ENCODE data around the gene HLA-DMA. TPM values are rescaled to one million over a fixed set of nuclear protein-coding genes. Genes with fewer than 3 reads are reported as not detected.

The HLA-DMA gene
- total and polyA plus RNA-seq, 9 donors: 5.7 to 162 (median 19.2) TPM

- peaks cover 0 to 8% of the 10 kb centered on the region in 2 donors for H3K9me3 ChIP-seq
- TF ChIP-seq POLR2A (IDR thresholded peaks at IDR 0.05): no peak
- TF ChIP-seq EP300 (IDR thresholded peaks at IDR 0.05): no peak
- no peak for TF ChIP-seq CTCF (IDR thresholded peaks at IDR 0.05)
- no peaks in the 10 kb centered on the region for H3K4me1 ChIP-seq (ENCODE audit: insufficient read depth)
- no peak within 1 kb of the TSS for H3K27ac ChIP-seq
- intact Hi-C loops (cut with DNase I): no loop called here
- WGBS, 3 donors: 29 to 51% (median 38%) methylated on average over 9 of the region's 9 CpGs
- no peak for DNase-seq
- no peaks in the 10 kb centered on the region for H3K27me3 ChIP-seq
- H3K36me3 ChIP-seq: no peaks in the 10 kb centered on the region
- H3K4me3 ChIP-seq: no peak within 1 kb of the TSS
Measured at GRCh38 chr6:32940656-32941213, 12.2 kb downstream of the HLA-DMA start, which contains the start of gene HLA-DMB. HLA-DMB (minus strand) TSS chr6:32941028; CDS start chr6:32940807, 221 bp downstream.

DNA sequence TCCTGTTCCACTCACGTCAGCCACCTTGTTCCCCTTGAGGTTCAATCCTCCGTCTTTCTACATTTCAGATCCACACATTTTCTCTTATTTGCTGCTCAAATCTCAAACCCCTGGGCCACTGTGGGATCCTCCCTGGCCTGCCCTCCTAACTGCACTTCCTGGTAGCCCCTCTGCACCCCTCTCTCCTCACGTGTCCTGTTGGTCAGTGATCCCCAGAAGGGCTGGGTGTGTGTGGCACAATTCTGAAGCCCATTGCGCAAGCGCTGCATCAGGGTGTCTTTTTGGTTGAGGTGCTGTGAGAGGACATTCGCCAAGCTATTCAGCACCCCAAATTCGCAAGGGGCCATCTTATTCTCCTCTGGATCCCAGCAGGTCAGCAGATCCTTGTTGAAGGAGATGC, 14.4 kb downstream of the HLA-DMA start:
- Histone ChIP-seq H3K27me3 (no peaks in the 10 kb centered on the region), H3K4me3 (no peak overlapping the region), H3K4me1 (ENCODE audit: insufficient read depth) (no peaks in the 10 kb centered on the region), H3K9me3 (no peaks in the 10 kb centered on the region), H3K27ac (no peak overlapping the region), H3K36me3 (no peaks in the 10 kb centered on the region)
- no peak for DNase-seq
- no peak for TF ChIP-seq CTCF (IDR thresholded peaks at IDR 0.05)
- no peak for TF ChIP-seq POLR2A (IDR thresholded peaks at IDR 0.05)
- TF ChIP-seq EP300 (IDR thresholded peaks at IDR 0.05): no peak
- 86 to 92% (median 91%) methylated on average over 7 of the region's 7 CpGs for WGBS, 3 donors
- intact Hi-C loops (cut with DNase I): loop anchor here in 1 of 4 donors (5.0 to 10.0 kb wide), 2 partner anchors 44 to 54 kb away; no protein-coding TSS in a partner anchor

GRCh38 chr6:32937230-32937633, 15.7 kb downstream of the HLA-DMA start:
- Histone ChIP-seq H3K27me3 (no peaks in the 10 kb centered on the region), H3K9me3 (no peaks in the 10 kb centered on the region), H3K4me3 (no peak overlapping the region), H3K27ac (no peak overlapping the region), H3K36me3 (no peaks in the 10 kb centered on the region), H3K4me1 (ENCODE audit: insufficient read depth) (no peaks in the 10 kb centered on the region)
- DNase-seq: no peak
- intact Hi-C loops (cut with DNase I): loop anchor here in 1 of 4 donors (5.0 to 10.0 kb wide), 2 partner anchors 45 to 52 kb away; no protein-coding TSS in a partner anchor
- TF ChIP-seq POLR2A (IDR thresholded peaks at IDR 0.05) (no peak), CTCF (IDR thresholded peaks at IDR 0.05) (no peak), EP300 (IDR thresholded peaks at IDR 0.05) (no peak)
- WGBS, 3 donors: 74 to 82% (median 77%) methylated on average over 7 to 8 of the region's 8 CpGs

- Histone ChIP-seq H3K36me3 (no peaks in the 10 kb centered on the region), H3K27ac (no peak overlapping the region), H3K27me3 (no peaks in the 10 kb centered on the region), H3K4me1 (ENCODE audit: insufficient read depth) (no peaks in the 10 kb centered on the region), H3K9me3 (no peaks in the 10 kb centered on the region), H3K4me3 (no peak overlapping the region)
- 60 to 74% (median 66%) methylated on average over 12 of the region's 12 CpGs for WGBS, 3 donors
- intact Hi-C loops (cut with DNase I): loop anchor here in 1 of 4 donors (5.0 to 10.0 kb wide), 2 partner anchors 46 to 52 kb away; no protein-coding TSS in a partner anchor
- no peak for TF ChIP-seq POLR2A (IDR thresholded peaks at IDR 0.05)
- no peak for TF ChIP-seq CTCF (IDR thresholded peaks at IDR 0.05)
- TF ChIP-seq EP300 (IDR thresholded peaks at IDR 0.05): no peak
- DNase-seq: no peak
Measured at GRCh38 chr6:32936239-32937152, 16.4 kb downstream of the HLA-DMA start.
